ENCODE measurements around the gene EIPR1. TPM values are rescaled to one million over a fixed set of nuclear protein-coding genes. Genes with fewer than 3 reads are reported as not detected.

Gene EIPR1
- polyA plus RNA-seq, 1 donor (not counting 4 experiments of a cell fraction or from before 2014, with no cell fraction given), result 44.3 TPM

- H3K4me1 ChIP-seq (ENCODE audit: control insufficient read depth, extremely low read depth, insufficient read depth, low read length), result no peaks in the 10 kb centered on the region
- no peaks in the 10 kb centered on the region for H3K27me3 ChIP-seq (ENCODE audit: control insufficient read depth, extremely low read depth, insufficient read depth, low read length)
- no peak overlapping the region for H2AFZ ChIP-seq (ENCODE audit: control insufficient read depth, low read length)
- H3K27ac ChIP-seq (ENCODE audit: control insufficient read depth, insufficient read depth, low read length), result no peak overlapping the region
- H3K36me3 ChIP-seq (ENCODE audit: control insufficient read depth in 2 of 2, extremely low read depth in 1 of 2, insufficient read depth in 2 of 2, low read length in 2 of 2), result peaks cover 35 to 48% of the 10 kb centered on the region in 2 experiments
- no peak overlapping the region for H3K9ac ChIP-seq (ENCODE audit: control insufficient read depth, extremely low read depth, insufficient read depth, low read length)
- no peak overlapping the region for H3K4me3 ChIP-seq (ENCODE audit: control insufficient read depth in 2 of 3, extremely low read depth in 1 of 3, insufficient read depth in 2 of 3, low read depth in 1 of 3, low read length in 3 of 3)
- TF ChIP-seq EZH2 (IDR thresholded peaks at IDR 0.05; ENCODE audit: low read length), result no peak
- TF ChIP-seq CTCF (optimal IDR thresholded peaks at IDR 0.05 in 1 of 3, IDR thresholded peaks at IDR 0.05 in 1 of 3, conservative IDR thresholded peaks at IDR 0.05 in 1 of 3; ENCODE audit: extremely low read depth in 1 of 3, insufficient read depth in 2 of 3, low read length in 3 of 3), result no peak
- H3K9me1 ChIP-seq (ENCODE audit: control insufficient read depth, extremely low read depth, insufficient read depth, low read length), result no peaks in the 10 kb centered on the region
- peaks cover 4% of the 10 kb centered on the region for H4K20me1 ChIP-seq (ENCODE audit: control insufficient read depth, extremely low read depth, insufficient read depth, low read length)
- no peaks in the 10 kb centered on the region for H3K9me3 ChIP-seq (ENCODE audit: control insufficient read depth, low read depth, low read length)
- DNase-seq (ENCODE audit: low read depth, low spot score) (no peak), FAIRE-seq (no peak)
- dilution Hi-C loops (cut with MboI; ENCODE audit: extremely low pct_ligation_motif_present, low sequenced_read_pairs), result no loop called here
- H3K4me2 ChIP-seq (ENCODE audit: control insufficient read depth, extremely low read depth, insufficient read depth, low read depth, low read length), result no peak overlapping the region
- H3K79me2 ChIP-seq (ENCODE audit: control insufficient read depth, insufficient read depth, low read length), result peaks cover 3% of the 10 kb centered on the region
These were observed 49.0 kb upstream of the EIPR1 start for GRCh38 chr2:3426615-3427014.

GRCh38 chr2:3424171-3424795 lies 46.7 kb upstream of the EIPR1 start:
- FAIRE-seq (no peak), DNase-seq (ENCODE audit: low read depth, low spot score) (no peak)
- Histone ChIP-seq H4K20me1 (ENCODE audit: control insufficient read depth, extremely low read depth, insufficient read depth, low read length) (no peaks in the 10 kb centered on the region), H3K4me3 (ENCODE audit: control insufficient read depth in 2 of 3, extremely low read depth in 1 of 3, insufficient read depth in 2 of 3, low read depth in 1 of 3, low read length in 3 of 3) (no peak overlapping the region), H3K4me2 (ENCODE audit: control insufficient read depth, extremely low read depth, insufficient read depth, low read depth, low read length) (no peak overlapping the region), H3K4me1 (ENCODE audit: control insufficient read depth, extremely low read depth, insufficient read depth, low read length) (no peaks in the 10 kb centered on the region), H3K9me3 (ENCODE audit: control insufficient read depth, low read depth, low read length) (no peaks in the 10 kb centered on the region), H3K27me3 (ENCODE audit: control insufficient read depth, extremely low read depth, insufficient read depth, low read length) (no peaks in the 10 kb centered on the region), H3K79me2 (ENCODE audit: control insufficient read depth, insufficient read depth, low read length) (peaks cover 3% of the 10 kb centered on the region), H3K27ac (ENCODE audit: control insufficient read depth, insufficient read depth, low read length) (no peak overlapping the region), H3K9me1 (ENCODE audit: control insufficient read depth, extremely low read depth, insufficient read depth, low read length) (no peaks in the 10 kb centered on the region), H2AFZ (ENCODE audit: control insufficient read depth, low read length) (no peak overlapping the region), H3K9ac (ENCODE audit: control insufficient read depth, extremely low read depth, insufficient read depth, low read length) (no peak overlapping the region), H3K36me3 (ENCODE audit: control insufficient read depth in 2 of 2, extremely low read depth in 1 of 2, insufficient read depth in 2 of 2, low read length in 2 of 2) (peaks cover 35 to 46% of the 10 kb centered on the region in 2 experiments)
- dilution Hi-C loops (cut with MboI; ENCODE audit: extremely low pct_ligation_motif_present, low sequenced_read_pairs), result no loop called here
- TF ChIP-seq EZH2 (IDR thresholded peaks at IDR 0.05; ENCODE audit: low read length) (no peak), CTCF (optimal IDR thresholded peaks at IDR 0.05 in 1 of 3, IDR thresholded peaks at IDR 0.05 in 1 of 3, conservative IDR thresholded peaks at IDR 0.05 in 1 of 3; ENCODE audit: extremely low read depth in 1 of 3, insufficient read depth in 2 of 3, low read length in 3 of 3) (no peak)
